ENCODE data around the gene MAP2K3. TPM values are rescaled to one million over a fixed set of nuclear protein-coding genes. Genes with fewer than 3 reads are reported as not detected.
A peak's percentile ranks its signal among the peaks of the same experiment; 100 is the strongest.

The MAP2K3 gene
- total RNA-seq, 6 experiments from 2014 or later: 22.6 to 80.7 (median 60.7) TPM

DNA sequence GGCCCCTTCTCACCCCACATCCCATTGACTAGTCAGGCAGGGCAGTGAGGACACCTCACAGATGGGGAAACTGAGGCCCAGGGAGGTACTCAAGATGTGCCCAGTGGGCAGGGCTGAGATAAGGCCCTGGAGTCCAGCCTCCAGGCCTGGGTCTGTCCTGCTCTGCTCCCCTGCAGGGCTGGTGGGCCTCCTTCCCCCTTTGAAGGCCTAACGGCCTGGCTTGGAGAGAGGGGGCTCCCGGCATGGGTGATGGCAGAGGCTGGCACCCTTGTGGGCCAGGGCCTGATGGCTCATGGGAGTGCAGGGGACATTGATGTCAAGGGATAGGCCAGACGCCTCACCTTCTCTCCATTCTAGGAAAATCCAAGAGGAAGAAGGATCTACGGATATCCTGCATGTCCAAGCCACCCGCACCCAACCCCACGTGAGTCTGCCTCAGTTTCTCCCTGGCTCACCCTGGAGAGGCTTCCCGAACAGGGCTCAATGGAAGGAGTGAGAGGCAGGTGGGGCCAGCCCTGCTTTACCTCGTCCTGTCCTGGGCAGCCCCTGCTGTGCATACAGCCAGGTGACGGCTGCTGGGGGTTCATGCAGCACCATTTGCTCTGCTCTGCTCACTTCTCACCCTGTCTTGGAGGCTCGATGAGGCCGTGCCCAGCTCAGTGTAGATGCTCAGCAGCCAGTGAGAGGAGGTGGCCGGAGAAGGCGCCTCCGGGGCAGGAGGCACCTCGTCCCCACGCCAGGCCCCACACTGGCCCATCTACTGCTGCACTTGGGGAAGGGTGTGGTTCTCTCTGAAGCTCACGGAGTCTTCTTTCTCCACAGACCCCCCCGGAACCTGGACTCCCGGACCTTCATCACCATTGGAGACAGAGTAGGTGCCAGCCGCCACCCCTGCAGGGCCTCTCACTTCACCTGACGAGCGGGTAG, 13.8 kb downstream of the MAP2K3 start:
- intact Hi-C loops (cut with DNase I): no loop called here
- H3K27ac ChIP-seq: no peak overlapping the region
- H3K4me1 ChIP-seq: no peaks in the 10 kb centered on the region
- no peak overlapping the region for H3K4me3 ChIP-seq
- no peaks in the 10 kb centered on the region for H3K27me3 ChIP-seq
- H3K9me3 ChIP-seq: no peaks in the 10 kb centered on the region
- WGBS (ENCODE audit: insufficient coverage, low coverage, low lambda C conversion rate, missing lambda C conversion rate): 77% methylated on average over 18 of the region's 22 CpGs
- no peak for TF ChIP-seq POLR2A (IDR thresholded peaks at IDR 0.05)
- TF ChIP-seq, protein P1, sequence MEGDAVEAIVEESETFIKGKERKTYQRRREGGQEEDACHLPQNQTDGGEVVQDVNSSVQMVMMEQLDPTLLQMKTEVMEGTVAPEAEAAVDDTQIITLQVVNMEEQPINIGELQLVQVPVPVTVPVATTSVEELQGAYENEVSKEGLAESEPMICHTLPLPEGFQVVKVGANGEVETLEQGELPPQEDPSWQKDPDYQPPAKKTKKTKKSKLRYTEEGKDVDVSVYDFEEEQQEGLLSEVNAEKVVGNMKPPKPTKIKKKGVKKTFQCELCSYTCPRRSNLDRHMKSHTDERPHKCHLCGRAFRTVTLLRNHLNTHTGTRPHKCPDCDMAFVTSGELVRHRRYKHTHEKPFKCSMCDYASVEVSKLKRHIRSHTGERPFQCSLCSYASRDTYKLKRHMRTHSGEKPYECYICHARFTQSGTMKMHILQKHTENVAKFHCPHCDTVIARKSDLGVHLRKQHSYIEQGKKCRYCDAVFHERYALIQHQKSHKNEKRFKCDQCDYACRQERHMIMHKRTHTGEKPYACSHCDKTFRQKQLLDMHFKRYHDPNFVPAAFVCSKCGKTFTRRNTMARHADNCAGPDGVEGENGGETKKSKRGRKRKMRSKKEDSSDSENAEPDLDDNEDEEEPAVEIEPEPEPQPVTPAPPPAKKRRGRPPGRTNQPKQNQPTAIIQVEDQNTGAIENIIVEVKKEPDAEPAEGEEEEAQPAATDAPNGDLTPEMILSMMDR (IDR thresholded peaks at IDR 0.05): no peak
- ATAC-seq (no peak), DNase-seq (peak in 1 of 3 donors; percentile 26)
- H3K36me3 ChIP-seq: peaks cover 7 to 52% (median 17%) of the 10 kb centered on the region in 4 donors

DNA sequence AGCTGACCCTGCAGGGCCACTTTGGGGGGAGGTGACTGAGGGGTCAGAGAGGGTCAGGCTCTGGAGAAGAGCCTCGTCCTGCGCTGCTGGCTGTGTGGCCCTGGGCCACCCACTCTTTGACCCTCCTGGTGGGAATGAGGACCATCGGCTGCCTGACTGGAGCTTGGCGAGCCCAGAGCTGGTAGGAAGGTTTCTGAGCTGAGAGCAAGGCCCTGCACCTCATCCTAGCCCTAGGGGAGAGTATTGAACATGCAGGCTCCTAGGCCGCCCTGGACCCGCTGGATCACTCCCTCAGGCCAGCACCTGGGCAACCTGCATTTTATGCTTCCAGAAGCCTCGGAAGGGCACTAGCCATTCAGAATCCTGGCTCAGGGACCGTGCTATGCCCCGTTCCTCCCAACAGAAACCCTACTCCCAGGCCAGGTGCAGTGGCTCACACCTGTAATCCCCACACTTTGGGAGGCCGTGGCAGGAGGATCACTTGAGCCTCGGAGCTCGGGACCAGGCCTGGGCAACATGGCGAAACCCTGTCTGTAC, 14.5 kb downstream of the MAP2K3 start:
- Histone ChIP-seq H3K4me3 (no peak overlapping the region), H3K27me3 (no peaks in the 10 kb centered on the region), H3K27ac (no peak overlapping the region), H3K36me3 (peaks cover 14 to 59% (median 21%) of the 10 kb centered on the region in 4 donors), H3K9me3 (no peaks in the 10 kb centered on the region), H3K4me1 (no peaks in the 10 kb centered on the region)
- intact Hi-C loops (cut with DNase I): no loop called here
- TF ChIP-seq POLR2A (IDR thresholded peaks at IDR 0.05): no peak
- TF ChIP-seq, protein P1 (IDR thresholded peaks at IDR 0.05): no peak
- ATAC-seq (no peak), DNase-seq (peak in 1 of 3 donors; percentile 6)
- WGBS (ENCODE audit: insufficient coverage, low coverage, low lambda C conversion rate, missing lambda C conversion rate): 36% methylated on average over 7 of the region's 13 CpGs

DNA sequence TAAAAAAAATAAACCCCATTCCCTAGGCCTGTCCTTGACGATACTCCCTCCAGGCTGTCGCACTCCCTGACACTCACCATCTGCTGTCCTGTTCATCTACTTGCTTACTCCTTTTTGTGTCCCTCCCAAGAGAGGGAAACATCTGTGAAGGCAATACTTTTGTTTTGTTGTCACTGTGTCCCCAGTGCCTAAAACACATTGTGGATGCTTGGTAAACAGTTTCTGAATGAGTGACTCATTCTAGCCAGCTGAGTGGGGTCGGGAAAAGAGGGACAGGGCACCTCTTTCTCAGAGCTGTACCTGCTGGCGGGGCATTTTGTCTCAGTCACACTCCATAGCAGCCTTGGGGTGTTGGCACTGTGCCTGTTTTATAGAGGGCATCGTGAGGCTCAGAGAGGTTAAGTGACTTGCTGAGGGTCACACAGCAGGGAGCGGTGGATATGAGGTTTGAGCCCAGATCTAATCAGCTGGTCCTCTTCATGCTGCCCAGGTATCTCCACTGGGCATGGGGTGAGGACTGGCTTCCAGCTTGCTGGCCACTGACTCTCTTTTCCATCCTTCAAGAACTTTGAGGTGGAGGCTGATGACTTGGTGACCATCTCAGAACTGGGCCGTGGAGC, 15.6 kb downstream of the MAP2K3 start:
- H3K4me1 ChIP-seq: no peaks in the 10 kb centered on the region
- no peak overlapping the region for H3K27ac ChIP-seq
- ATAC-seq (no peak), DNase-seq (peak in 1 of 3 donors; percentile 6)
- H3K4me3 ChIP-seq: no peak overlapping the region
- H3K27me3 ChIP-seq: no peaks in the 10 kb centered on the region
- no peaks in the 10 kb centered on the region for H3K9me3 ChIP-seq
- WGBS (ENCODE audit: insufficient coverage, low coverage, low lambda C conversion rate, missing lambda C conversion rate): 50% methylated on average over 7 of the region's 7 CpGs
- TF ChIP-seq, protein P1 (IDR thresholded peaks at IDR 0.05): no peak
- no peak for TF ChIP-seq POLR2A (IDR thresholded peaks at IDR 0.05)
- H3K36me3 ChIP-seq: peaks cover 16 to 66% (median 25%) of the 10 kb centered on the region in 4 donors
- intact Hi-C loops (cut with DNase I): no loop called here

DNA sequence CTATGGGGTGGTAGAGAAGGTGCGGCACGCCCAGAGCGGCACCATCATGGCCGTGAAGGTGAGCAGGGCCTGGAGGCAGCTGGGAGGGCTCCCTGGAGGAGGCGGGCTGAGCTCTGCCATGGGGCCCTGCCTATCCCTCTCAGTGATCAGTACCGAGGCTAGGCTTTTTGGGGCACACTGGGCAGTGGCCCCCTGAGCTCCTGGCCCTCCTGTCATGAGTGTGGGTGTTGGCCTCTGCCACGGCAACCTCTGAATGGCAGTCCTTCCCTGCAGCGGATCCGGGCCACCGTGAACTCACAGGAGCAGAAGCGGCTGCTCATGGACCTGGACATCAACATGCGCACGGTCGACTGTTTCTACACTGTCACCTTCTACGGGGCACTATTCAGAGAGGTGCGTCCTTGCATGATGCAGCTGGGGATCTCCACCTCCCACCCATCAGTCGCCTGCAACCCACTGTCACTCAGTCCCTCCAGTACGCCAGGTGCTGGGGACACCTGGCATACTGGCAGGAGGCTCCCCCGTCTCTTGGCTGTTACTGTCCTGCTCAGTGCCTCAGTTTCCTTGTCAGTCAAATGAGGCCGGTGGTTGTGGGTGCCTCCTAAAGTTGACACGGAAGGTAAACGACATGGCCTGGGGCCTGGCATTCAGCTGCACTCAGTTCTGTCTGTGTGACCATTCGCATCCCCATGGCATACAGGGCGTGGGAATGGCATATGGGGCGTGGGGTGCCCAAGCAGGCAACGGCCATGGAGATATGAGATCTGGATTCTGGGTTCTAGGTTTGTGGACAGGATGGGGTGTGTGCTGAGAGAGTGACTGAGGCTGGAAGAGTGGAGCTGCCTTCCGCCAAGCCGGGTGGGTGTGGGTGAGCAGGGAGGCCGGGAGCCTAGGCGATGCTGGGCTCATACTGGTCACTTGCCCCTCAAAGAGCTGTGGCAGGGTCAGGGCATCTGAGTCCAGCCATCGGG, 16.4 kb downstream of the MAP2K3 start:
- TF ChIP-seq, protein P1 (IDR thresholded peaks at IDR 0.05): no peak
- intact Hi-C loops (cut with DNase I): no loop called here
- Histone ChIP-seq H3K9me3 (no peaks in the 10 kb centered on the region), H3K36me3 (peaks cover 16 to 66% (median 25%) of the 10 kb centered on the region in 4 donors), H3K4me3 (no peak overlapping the region), H3K27me3 (no peaks in the 10 kb centered on the region), H3K4me1 (no peaks in the 10 kb centered on the region), H3K27ac (no peak overlapping the region)
- WGBS (ENCODE audit: insufficient coverage, low coverage, low lambda C conversion rate, missing lambda C conversion rate): 60% methylated on average over 16 of the region's 31 CpGs
- DNase-seq: peak in 1 of 3 donors; percentile 18
- no peak for ATAC-seq

Data from right lobe of liver (tissue), 6 donors.